ENCODE data around the gene CDK5RAP3. TPM values are rescaled to one million over a fixed set of nuclear protein-coding genes. Genes with fewer than 3 reads are reported as not detected.

CDK5RAP3 gene
- total RNA-seq, 1 experiment from 2014 or later, result 255 TPM

GRCh38 chr17:47989700-47990099 lies 18.8 kb downstream of the CDK5RAP3 start:
- ChIA-PET CTCF (interaction anchor here (1.3 kb wide), 1 partner anchor 19 kb away, joined by 4 read pairs; the partner anchor contains the start of gene CDK5RAP3), RAD21 (ENCODE audit: low non-redundant PET in 1 of 2, low total read pairs in 2 of 2, uncharacterized antibody in 2 of 2, unreplicated experiment in 2 of 2) (no interaction called here), POLR2A (no interaction called here)
- H3K27ac ChIP-seq (ENCODE audit: low read depth, low read length), result no peak overlapping the region
- no peaks in the 10 kb centered on the region for H3K4me1 ChIP-seq (ENCODE audit: control insufficient read depth in 1 of 2, insufficient read depth in 2 of 2, low read length in 2 of 2)
- H3K4me3 ChIP-seq (replicated peaks in 1 of 2; ENCODE audit: low read depth in 1 of 2, low read length in 2 of 2), result no peak overlapping the region
- H3K9ac ChIP-seq (ENCODE audit: low read length), result no peak overlapping the region
- H3K79me2 ChIP-seq (ENCODE audit: insufficient read depth, low read length), result no peaks in the 10 kb centered on the region
- ATAC-seq, result no peak
- no peak overlapping the region for H3K4me2 ChIP-seq (ENCODE audit: low read length)
- DNase-seq (ENCODE audit: low read depth, low spot score), result no peak
- no peaks in the 10 kb centered on the region for H3K36me3 ChIP-seq (ENCODE audit: control insufficient read depth in 1 of 2, insufficient read depth in 2 of 2, low read length in 2 of 2)
- BruUV-seq (replicated peaks), result no TSS peak
- TF ChIP-seq EZH2phosphoT487 (IDR thresholded peaks at IDR 0.05; ENCODE audit: borderline replicate concordance) (no peak), POLR2AphosphoS5 (IDR thresholded peaks at IDR 0.05; ENCODE audit: low read depth, low read length) (no peak), EGR1 (IDR thresholded peaks at IDR 0.05; ENCODE audit: low read depth) (no peak), FOSL1 (IDR thresholded peaks at IDR 0.05; ENCODE audit: low read depth) (no peak), ELF1 (IDR thresholded peaks at IDR 0.05; ENCODE audit: borderline replicate concordance, low read depth) (no peak), MAX (IDR thresholded peaks at IDR 0.05) (no peak), ZBTB33 (IDR thresholded peaks at IDR 0.05; ENCODE audit: extremely low read depth, insufficient replicate concordance, low read length) (no peak), SIN3A (IDR thresholded peaks at IDR 0.05; ENCODE audit: low read depth) (no peak), ATF3 (IDR thresholded peaks at IDR 0.05) (no peak), RAD21 (IDR thresholded peaks at IDR 0.05; ENCODE audit: low read depth) (no peak)
- intact Hi-C loops (cut with micrococcal nuclease), result no loop called here
- no peaks in the 10 kb centered on the region for H3K27me3 ChIP-seq (ENCODE audit: insufficient read depth, low read length)
- no peaks in the 10 kb centered on the region for H4K20me1 ChIP-seq (ENCODE audit: insufficient read depth)
- no peaks in the 10 kb centered on the region for H3K9me2 ChIP-seq (ENCODE audit: insufficient read depth)
- no peaks in the 10 kb centered on the region for H3K9me3 ChIP-seq (ENCODE audit: control insufficient read depth in 1 of 2, insufficient read depth in 1 of 2, low read depth in 1 of 2, low read length in 2 of 2)
- no peak overlapping the region for H2AFZ ChIP-seq (ENCODE audit: low read depth, low read length, poor library complexity, severe bottlenecking)

Measured in HCT116 (cell line).